GM18517 (cell line): ENCODE data around the gene CDIP1.

Experiments
- ATAC-seq: cut with Tn5 transposase; IDR thresholded peaks from one replicate; pipeline ENCODE4 v1.9.1; 2021; ENCODE audit warnings: mild to moderate bottlenecking, moderate library complexity; ENCODE audit not compliant: unreplicated experiment

CDIP1 gene

DNA sequence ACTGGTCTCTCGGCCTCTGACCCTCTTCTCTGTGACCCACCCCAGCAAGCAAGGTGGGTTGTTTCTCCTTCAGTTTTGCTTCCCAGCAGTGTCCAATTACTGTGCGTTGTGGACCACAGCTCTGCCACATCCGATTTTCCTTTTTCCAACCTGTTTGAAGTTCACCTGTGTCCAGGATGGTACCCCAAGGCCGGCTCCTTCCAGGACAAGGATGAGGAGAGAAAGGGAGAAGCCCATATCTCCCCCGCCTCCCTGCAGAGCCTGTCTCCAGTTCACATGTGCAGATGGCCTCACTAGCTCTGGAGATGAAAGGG, 77.7 kb downstream of the CDIP1 start:
- no peak for ATAC-seq
